A549 (cell line): ENCODE results near the gene ADAMTS16.

Experiments
- CTCF ChIP-seq: fragments of >200 bp; sonication (Bioruptor Twin); formaldehyde crosslinking; IDR thresholded peaks from 3 replicates; pipeline ENCODE4 v1.5.1; 2016
- MAFK ChIP-seq: fragments of 450-650 bp; IDR thresholded peaks from 2 replicates; pipeline ENCODE4 v1.6.1; 2014; ENCODE audit not compliant: partially characterized antibody
- RCOR1 ChIP-seq: fragments of 150-350 bp; IDR thresholded peaks from 2 replicates; pipeline ENCODE4 v1.6.1; 2014; ENCODE audit warnings: antibody characterized with exemption, low read length, low read depth
- RNF2 ChIP-seq: fragments of 200-600 bp; sonication (generic); IDR thresholded peaks from 2 replicates; pipeline ENCODE4 v1.6.1; 2016; ENCODE audit warnings: low read depth, mild to moderate bottlenecking, antibody characterized with exemption, moderate library complexity, borderline replicate concordance
- TF ChIP-seq, protein P1 (sequence below): IDR thresholded peaks from 2 replicates; pipeline ENCODE4 v1.6.1; 2012

GRCh38 chr5:5209089-5209488 is 69.0 kb downstream of the ADAMTS16 start:
- TF ChIP-seq RNF2 (no peak), CTCF (no peak), MAFK (no peak), RCOR1 (no peak)
- TF ChIP-seq, protein P1, sequence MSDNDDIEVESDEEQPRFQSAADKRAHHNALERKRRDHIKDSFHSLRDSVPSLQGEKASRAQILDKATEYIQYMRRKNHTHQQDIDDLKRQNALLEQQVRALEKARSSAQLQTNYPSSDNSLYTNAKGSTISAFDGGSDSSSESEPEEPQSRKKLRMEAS, result no peak
